Activated CD4-positive, alpha-beta T cell treated with anti-CD3 and anti-CD28 coated beads, Interleukin-2, amount 50 U/mL, for 24 hours (primary cell): ENCODE data around the gene PROB1.
"Not testable (repeated sequence)": the region's sequence is repeated elsewhere in the genome, so short reads cannot be mapped to it uniquely, and the experiment has no call there.

Experiments used
- DNase-seq, 2 donors: peaks; one replicate each; pipeline ENCODE4 v3.0.0-alpha.2; 2020; ENCODE audit warnings: low read depth in 1 of 2, low spot score in 1 of 2

Gene PROB1

DNA sequence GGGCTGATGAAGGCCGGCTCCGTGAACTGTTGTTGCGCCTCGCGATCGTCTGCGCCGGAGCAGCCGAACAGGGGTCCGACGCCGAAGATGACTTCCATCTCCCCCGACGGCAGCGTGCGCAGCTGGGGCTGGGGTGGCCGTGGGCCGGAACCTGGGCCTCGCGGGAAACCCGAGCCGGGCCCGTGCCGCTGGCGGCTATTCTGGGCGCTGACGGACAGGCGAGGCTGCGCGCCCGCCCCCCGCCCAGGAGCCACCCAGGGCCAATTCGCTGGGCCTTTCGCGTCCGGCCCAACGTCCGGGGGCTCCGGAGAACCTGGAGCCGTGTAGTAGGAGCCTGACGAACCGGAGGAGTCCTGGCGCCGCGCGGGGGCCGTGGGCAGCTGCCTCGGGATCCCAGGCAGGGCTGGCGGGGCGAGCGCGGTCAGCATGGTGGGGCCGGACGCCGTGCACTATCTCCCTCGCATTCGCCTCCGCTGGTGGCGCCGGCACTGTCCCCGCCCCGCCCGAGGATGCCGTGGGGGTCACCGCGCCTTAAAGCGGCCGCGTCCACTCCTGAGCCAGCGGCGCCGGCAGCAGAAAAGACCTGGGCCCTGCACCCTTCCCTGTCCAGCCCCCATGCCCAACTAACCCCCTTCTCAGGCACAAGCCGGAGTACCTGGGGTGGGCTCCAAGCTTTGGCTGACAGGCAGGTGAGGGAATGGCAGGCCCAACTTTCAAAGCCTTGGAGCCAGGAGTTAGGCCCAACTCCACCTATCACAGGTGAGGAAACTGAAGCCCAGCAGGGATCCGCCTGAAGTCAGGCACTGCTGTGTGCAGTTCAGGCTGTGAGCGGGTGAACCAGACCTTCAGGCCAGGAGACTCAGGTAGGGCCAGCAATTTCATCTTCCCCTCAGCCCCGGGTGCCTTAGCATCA, at the start of gene PROB1:
Gene PROB1, minus strand, starts transcription at position 451 of the 913 bp plus-strand sequence. Its CDS starts 23 bp downstream, at position 428.
- no peak for DNase-seq

GRCh38 chr5:139443831-139444453, 49.0 kb upstream of the PROB1 start:
- no peak for DNase-seq

DNA sequence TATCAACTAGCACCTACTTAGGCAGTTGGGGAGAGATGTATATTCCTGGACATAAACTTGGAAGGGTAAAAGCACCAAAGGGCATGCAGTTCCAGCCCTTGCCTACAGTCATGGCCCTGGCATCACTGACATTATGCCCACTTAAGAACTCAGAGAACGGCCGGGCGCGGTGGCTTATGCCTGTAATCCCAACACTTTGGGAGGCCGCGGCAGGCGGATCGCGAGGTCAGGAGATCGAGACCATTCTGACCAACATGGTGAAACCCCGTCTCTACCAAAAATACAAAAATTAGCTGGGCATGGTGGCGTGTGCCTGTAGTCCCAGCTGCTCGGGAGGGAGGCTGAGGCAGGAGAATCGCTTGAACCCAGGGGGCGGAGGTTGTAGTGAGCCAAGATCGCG, 45.5 kb upstream of the PROB1 start:
- not testable (repeated sequence) for DNase-seq

DNA sequence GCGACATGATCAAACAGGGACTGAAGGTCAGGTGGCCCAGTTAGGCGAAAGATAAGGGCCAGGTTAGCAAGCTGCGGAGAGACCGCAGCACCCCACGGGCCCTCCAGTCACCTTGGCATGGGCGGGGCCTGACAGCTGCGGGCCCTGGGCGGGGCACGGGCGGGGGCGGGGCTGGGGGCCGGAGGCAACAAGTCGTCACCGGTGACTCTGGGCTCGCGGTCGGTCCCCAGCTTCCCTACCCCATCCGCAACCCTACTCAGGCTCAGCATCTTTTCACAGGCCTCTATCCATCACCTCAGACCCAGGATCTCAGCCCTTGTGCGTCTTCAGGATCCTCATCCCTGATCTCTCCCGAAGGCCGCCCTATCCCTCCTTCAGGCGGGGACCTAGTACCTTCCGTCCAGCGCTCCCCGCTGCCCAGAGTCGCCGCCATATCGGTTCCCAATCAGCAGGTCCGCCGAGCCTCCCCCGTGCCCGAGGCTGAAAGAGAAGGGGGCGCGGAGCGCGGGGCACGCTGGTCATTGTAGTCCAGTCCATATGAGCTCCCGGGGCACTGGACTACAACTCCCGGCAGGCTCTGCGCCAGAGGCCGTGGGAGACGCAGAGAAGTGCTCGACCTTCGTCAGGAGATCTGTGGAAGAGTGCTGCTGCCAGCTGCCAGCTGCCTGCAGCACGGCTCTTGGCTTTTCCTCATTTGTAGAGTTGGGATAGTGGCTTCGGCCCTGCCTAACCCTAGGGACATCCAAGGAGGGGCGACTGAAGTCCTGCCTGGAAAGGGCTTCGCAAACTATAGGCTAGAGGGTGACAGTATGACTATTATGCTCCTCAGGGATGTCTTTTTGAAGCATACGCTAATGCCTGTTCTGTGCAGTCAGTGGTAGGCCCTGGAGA, 44.4 kb upstream of the PROB1 start, which contains the start of gene DNAJC18:
Gene DNAJC18, minus strand, starts transcription at position 513 of the 891 bp plus-strand sequence. Its CDS starts 80 bp downstream, at position 433.
- peak; percentile 68 to 85 for DNase-seq

- no peak for DNase-seq
Observed at GRCh38 chr5:139438707-139439012, 43.8 kb upstream of the PROB1 start.

- DNase-seq = no peak
Observed at GRCh38 chr5:139435676-139436075, 40.8 kb upstream of the PROB1 start.

- no peak for DNase-seq
Observed at GRCh38 chr5:139431706-139432105, 36.8 kb upstream of the PROB1 start.

DNA sequence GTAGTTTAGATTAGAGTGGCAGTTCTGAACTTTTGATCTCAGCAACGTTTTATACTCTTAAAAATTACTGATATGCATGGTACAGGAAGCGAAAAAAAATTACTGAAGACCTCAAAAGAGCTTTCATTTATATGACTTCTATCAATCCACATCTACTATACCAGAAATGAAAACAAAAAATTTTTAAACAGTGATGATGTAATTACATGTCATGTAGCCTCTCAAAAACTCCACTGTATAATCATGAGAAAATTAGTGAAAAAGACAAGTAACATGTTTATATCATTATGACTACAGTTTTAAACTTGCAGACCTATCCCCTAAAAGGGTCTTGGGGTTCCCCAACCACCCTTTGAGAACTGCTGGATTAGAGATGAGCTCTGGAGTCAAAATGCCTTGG, 35.1 kb upstream of the PROB1 start:
- DNase-seq = no peak

DNA sequence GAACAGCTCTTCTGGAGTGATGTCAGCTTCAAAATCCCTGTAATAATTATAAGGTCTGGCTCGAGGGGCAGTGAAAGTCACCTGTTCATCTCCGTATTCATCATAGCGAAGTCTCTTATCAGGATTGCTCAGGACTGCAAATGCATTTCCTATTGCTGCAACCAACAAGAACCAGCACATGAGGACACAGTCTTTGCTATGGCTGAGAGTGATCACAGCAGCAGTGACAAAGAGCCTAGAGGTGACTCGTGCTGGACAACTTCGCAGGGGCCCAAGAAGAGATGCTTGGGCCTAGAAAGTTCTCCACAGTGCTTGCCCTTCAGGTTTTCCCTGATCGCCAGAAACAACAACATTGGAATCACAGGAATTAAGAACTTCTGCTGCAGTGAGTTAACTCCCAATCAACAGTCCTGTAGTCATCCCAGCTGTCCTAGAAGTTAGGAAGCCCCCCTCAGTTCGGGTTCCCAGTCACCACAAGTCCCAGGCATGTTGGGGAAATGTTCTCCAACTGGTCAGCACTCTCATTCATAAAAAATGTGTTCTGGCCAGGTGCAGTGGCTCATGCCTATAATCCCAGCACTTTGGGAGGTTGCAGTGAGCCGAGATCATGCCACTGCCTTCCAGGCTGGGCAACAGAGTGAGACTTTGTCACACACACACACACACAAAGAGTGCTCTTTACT, 31.4 kb upstream of the PROB1 start:
- DNase-seq = no peak

DNA sequence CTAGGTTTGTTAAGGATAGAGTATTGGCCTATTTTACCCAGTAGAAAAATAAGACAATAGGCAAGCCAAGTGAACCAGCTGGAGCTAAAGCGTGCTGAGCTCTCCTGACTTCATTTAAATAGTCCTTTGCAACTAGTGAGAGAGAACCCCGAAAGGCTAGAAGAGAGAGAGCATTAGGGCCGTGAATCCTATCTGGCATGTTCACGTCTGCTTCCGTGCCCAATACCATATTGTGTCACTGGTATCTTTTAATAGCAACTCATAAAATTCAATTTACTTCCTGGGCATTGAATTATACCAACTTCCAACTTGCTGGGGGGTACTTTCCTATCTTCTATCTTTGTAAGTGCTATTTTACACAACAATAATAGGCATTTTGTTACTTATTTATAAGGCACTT, 30.6 kb upstream of the PROB1 start:
- no peak for DNase-seq

DNA sequence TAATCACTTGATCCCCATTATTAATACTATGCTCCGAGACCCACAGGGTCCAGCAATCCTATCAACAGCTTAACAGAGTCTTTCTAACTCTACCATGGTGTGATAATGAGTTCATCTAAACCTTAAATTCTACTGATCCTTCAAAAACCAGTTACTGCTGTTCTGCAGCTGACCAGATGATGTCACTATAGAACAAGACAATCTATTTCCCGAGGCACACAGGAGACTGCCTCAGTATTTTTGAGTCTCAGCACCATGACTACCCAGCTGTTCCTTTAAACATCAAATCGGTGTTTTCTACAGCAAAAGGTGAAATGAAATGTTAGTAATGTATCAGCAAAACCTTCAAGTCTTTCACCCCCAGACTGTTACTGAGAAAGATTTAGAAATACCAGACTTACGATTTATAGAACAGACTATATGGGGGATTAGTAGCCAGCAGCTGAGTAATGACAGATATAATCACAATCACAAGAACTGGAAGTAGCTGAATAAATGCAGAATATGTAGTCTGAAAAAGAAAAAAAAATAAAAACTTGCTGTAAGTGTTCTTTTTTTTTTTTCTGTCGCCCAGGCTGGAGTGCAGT, 27.5 kb upstream of the PROB1 start:
- peak in 1 of 2 donors; percentile 60 for DNase-seq

DNA sequence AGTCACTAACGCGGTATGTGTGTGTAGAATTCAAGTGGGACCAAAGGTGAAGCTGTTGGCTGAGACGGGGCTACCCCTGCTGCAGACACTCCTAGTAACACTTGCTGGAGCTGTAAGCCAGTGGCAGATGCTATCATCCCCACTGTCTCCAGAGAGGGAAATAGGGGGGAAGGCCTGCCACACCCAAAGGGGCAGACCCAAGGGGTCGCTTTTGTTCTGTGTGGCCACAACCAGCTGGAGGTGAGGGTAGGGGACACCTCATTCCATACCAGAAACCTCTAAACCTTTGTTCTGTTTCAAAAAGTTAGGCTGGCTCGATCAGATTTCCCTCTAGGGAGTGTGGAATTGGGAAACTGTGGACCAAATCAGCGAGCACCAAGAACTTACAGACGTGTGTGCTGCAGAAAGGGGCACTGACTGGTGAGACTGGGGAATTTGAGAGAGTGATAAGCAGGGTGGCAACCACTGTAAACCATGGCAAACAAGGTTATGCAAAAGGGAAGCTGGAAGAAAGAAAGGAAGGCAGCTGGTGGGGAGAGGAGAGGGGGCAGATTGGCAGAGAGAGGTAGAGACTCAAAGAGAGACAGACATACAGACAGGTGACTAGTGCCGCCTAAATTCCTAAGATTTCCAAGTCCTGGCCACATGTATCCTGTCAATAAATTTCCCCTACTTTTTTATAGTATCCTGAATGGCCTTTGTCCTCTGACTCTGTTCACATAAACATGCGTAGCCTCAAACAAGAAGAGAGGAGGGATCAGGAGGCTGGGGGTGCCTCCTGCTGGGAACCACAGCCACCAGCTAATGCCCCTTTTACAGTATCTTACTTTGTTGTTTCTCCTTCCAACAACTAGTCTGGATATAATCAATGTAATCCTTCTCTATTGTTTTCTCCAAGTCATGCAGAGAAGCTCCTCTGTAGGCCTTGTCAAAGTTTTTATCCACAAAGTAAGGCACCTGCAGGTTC, 24.6 kb upstream of the PROB1 start:
- no peak for DNase-seq

DNA sequence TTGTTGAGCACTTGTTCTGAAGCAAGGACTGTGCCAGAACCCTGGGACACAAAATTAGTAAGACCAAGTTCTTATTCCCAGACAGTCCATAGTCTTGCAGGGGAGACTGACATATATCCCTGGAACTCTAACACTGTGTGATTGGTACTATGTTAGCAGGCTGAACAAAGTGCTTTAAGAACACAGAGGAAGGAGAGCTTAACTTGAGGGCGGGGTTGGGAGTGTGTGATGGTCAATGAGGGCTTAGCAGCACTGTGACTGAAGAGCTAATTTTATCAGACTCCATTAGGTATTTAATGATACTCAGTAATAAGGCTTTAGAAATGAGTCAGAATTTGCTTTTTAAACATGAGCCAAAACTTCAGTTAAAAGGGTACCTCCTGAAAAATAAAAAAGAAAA, 23.9 kb upstream of the PROB1 start:
- no peak for DNase-seq

DNA sequence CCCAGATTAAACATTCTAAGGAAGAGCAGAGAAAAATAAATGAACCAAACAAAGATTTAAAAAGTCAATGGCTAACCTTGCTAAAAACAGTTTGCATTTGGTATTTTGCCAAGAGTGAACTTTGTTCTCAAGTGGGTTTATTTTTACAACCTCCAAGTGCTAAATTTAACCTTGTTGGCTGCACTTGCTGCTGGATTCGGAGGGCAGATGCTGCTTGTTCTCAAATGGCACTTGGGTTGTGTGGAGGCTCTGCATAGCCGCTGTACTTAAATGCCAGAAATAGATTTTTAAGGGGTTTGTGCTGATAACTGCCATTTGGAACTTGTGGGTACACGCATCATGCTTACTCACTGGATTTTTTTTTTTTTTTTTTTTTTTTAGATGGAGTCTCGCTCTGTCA, 22.3 kb upstream of the PROB1 start:
- no peak for DNase-seq

GRCh38 chr5:139416651-139417050, 21.7 kb upstream of the PROB1 start:
- no peak for DNase-seq

DNA sequence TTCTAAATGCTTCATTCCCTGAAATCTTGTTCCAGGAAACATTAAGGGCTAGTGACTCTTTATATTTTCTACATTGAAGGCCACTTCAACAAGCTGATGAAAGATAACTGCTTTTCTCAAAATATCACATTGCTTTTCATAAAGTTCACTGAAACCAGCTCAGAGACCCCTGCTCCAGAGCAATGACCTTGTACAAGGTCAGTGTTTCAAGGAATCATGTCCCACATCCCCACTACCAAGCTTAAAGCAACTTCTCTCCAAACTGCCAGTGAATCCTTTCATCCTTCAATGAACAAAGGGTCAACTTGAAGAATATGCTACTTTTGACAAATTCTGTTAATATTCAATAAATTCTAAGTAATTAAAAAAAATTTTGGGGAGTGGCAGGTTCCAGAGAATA, 21.0 kb upstream of the PROB1 start:
- no peak for DNase-seq

- no peak for DNase-seq
Observed at GRCh38 chr5:139415221-139415861, 20.4 kb upstream of the PROB1 start.

DNA sequence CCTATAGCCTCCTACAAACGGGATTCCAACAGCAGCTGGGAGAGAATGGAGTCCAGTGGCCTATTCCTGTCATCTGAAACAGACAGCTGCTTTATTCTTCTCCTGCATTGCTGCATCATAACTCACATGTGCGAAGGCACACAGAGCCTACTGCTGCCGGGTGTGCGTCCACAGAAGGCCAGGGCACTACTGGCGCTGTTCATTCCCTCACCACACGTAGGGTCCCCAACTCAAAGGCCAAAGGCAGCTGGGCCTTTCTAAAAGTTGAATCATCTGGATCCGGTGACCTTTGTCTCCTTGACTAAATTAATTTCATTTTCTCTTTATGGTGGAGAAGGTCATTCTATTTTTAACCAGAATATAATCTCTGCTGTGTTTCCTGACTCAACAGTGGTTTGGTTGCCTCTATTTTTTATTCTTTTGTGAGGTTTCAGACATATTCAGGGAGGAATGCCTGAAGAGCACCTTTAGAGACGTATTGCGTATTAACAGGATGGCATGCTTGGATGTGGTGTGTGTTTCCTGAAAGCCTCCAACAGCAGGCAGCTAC, 19.8 kb upstream of the PROB1 start:
- DNase-seq = no peak

- DNase-seq = peak in 1 of 2 donors; percentile 27
Observed at GRCh38 chr5:139413963-139414362, 19.1 kb upstream of the PROB1 start.
